HG02759 (cell line): ENCODE data around the gene PCCA.
A peak's percentile ranks its signal among the peaks of the same experiment; 100 is the strongest.

Source experiments
- ATAC-seq: cut with Tn5 transposase; IDR thresholded peaks from one replicate; pipeline ENCODE4 v1.9.1; 2021; ENCODE audit warnings: mild to moderate bottlenecking, moderate library complexity; ENCODE audit not compliant: unreplicated experiment

The PCCA gene

GRCh38 chr13:100397627-100398026 lies 308.7 kb downstream of the PCCA start:
- no peak for ATAC-seq

GRCh38 chr13:100398360-100398759 lies 309.5 kb downstream of the PCCA start:
- ATAC-seq = no peak

GRCh38 chr13:100399455-100399854 lies 310.6 kb downstream of the PCCA start:
- no peak for ATAC-seq

- ATAC-seq = no peak
Measured at GRCh38 chr13:100403675-100404074, 314.8 kb downstream of the PCCA start.

GRCh38 chr13:100409132-100409531 lies 320.2 kb downstream of the PCCA start:
- ATAC-seq = no peak

GRCh38 chr13:100423375-100423774 lies 334.5 kb downstream of the PCCA start:
- no peak for ATAC-seq

GRCh38 chr13:100428986-100429385 lies 340.1 kb downstream of the PCCA start:
- ATAC-seq = no peak

GRCh38 chr13:100432611-100433010 lies 343.7 kb downstream of the PCCA start:
- no peak for ATAC-seq

- ATAC-seq = no peak
Measured at GRCh38 chr13:100433475-100433874, 344.6 kb downstream of the PCCA start.

- ATAC-seq = peak; percentile 87
Measured at GRCh38 chr13:100434010-100434763, 345.3 kb downstream of the PCCA start.

- ATAC-seq = no peak
Measured at GRCh38 chr13:100436099-100436498, 347.2 kb downstream of the PCCA start.

- no peak for ATAC-seq
Measured at GRCh38 chr13:100438059-100438788, 349.3 kb downstream of the PCCA start.

- ATAC-seq = no peak
Measured at GRCh38 chr13:100439247-100439970, 350.5 kb downstream of the PCCA start.

- ATAC-seq = no peak
Measured at GRCh38 chr13:100440751-100441425, 352.0 kb downstream of the PCCA start.

- no peak for ATAC-seq
Measured at GRCh38 chr13:100442095-100442832, 353.4 kb downstream of the PCCA start.

GRCh38 chr13:100443278-100443997 lies 354.5 kb downstream of the PCCA start:
- ATAC-seq = no peak

- no peak for ATAC-seq
Measured at GRCh38 chr13:100443998-100444328, 355.1 kb downstream of the PCCA start.

- ATAC-seq = no peak
Measured at GRCh38 chr13:100447831-100448230, 358.9 kb downstream of the PCCA start.

- ATAC-seq = no peak
Measured at GRCh38 chr13:100451923-100452322, 363.0 kb downstream of the PCCA start.

- ATAC-seq = no peak
Measured at GRCh38 chr13:100454876-100455275, 366.0 kb downstream of the PCCA start.
